GDM1 (cell line): ENCODE data around the gene NCKAP5.
"Not testable (repeated sequence)": the region's sequence is repeated elsewhere in the genome, so short reads cannot be mapped to it uniquely, and the experiment has no call there.

Experiments used
- DNase-seq: peaks from one replicate; lab custom pipeline; 2025; lab: John Stamatoyannopoulos, UW

The NCKAP5 gene

GRCh38 chr2:133266041-133266925 lies 302.0 kb downstream of the NCKAP5 start:
- DNase-seq: no peak

- DNase-seq: no peak
These were observed 302.8 kb downstream of the NCKAP5 start for GRCh38 chr2:133265432-133265949.

GRCh38 chr2:133264989-133265401 lies 303.3 kb downstream of the NCKAP5 start:
- DNase-seq: no peak

- DNase-seq: no peak
These were observed 305.4 kb downstream of the NCKAP5 start for GRCh38 chr2:133262893-133263292.

- no peak for DNase-seq
These were observed 312.9 kb downstream of the NCKAP5 start for GRCh38 chr2:133255360-133255759.

- DNase-seq: no peak
These were observed 314.5 kb downstream of the NCKAP5 start for GRCh38 chr2:133253793-133254192.

GRCh38 chr2:133252780-133253355 lies 315.4 kb downstream of the NCKAP5 start:
- no peak for DNase-seq

- no peak for DNase-seq
These were observed 318.9 kb downstream of the NCKAP5 start for GRCh38 chr2:133249362-133249761.

- no peak for DNase-seq
These were observed 320.0 kb downstream of the NCKAP5 start for GRCh38 chr2:133248264-133248663.

GRCh38 chr2:133247631-133248030 lies 320.6 kb downstream of the NCKAP5 start:
- no peak for DNase-seq

GRCh38 chr2:133241224-133241571 lies 327.1 kb downstream of the NCKAP5 start:
- DNase-seq: no peak

GRCh38 chr2:133240491-133241223 lies 327.6 kb downstream of the NCKAP5 start:
- no peak for DNase-seq

- no peak for DNase-seq
These were observed 332.3 kb downstream of the NCKAP5 start for GRCh38 chr2:133235968-133236367.

- DNase-seq: no peak
These were observed 335.7 kb downstream of the NCKAP5 start for GRCh38 chr2:133232556-133232955.

- no peak for DNase-seq
These were observed 337.0 kb downstream of the NCKAP5 start for GRCh38 chr2:133231264-133231663.

GRCh38 chr2:133229974-133230373 lies 338.3 kb downstream of the NCKAP5 start:
- no peak for DNase-seq

- no peak for DNase-seq
These were observed 345.0 kb downstream of the NCKAP5 start for GRCh38 chr2:133223226-133223625.

- DNase-seq: no peak
These were observed 346.9 kb downstream of the NCKAP5 start for GRCh38 chr2:133221398-133221797.

- DNase-seq: no peak
These were observed 350.1 kb downstream of the NCKAP5 start for GRCh38 chr2:133218204-133218603.

- DNase-seq: no peak
These were observed 352.8 kb downstream of the NCKAP5 start for GRCh38 chr2:133215477-133215876.

- no peak for DNase-seq
These were observed 354.6 kb downstream of the NCKAP5 start for GRCh38 chr2:133213651-133214050.

GRCh38 chr2:133209325-133209724 lies 358.9 kb downstream of the NCKAP5 start:
- DNase-seq: no peak

GRCh38 chr2:133206666-133207065 lies 361.6 kb downstream of the NCKAP5 start:
- DNase-seq: not testable (repeated sequence)
